AG04450 (cell line): Measurements from ENCODE around the gene LIMS2. TPM values are rescaled to one million over a fixed set of nuclear protein-coding genes. Genes with fewer than 3 reads are reported as not detected.

Experiments
- CTCF ChIA-PET: fragments of 300-600, 350-600 bp; formaldehyde crosslinking; extraction: SDS; loops from one replicate; lab custom pipeline; 2022; ENCODE audit warnings: antibody characterized with exemption, inconsistent platforms; lab: Charles Lee
- POLR2A ChIA-PET: fragments of 350-600 bp; formaldehyde crosslinking; extraction: SDS; loops from one replicate; lab custom pipeline; 2021; ENCODE audit warnings: antibody characterized with exemption, inconsistent platforms; lab: Yijun Ruan, JAX
- DNase-seq: peaks from one replicate; pipeline ENCODE4 v3.0.0-alpha.2; 2011; ENCODE audit warnings: low read depth, low spot score
- H3K27ac ChIP-seq: one replicate; pipeline ENCODE4 v1.5.1; 2012; ENCODE audit warnings: low read depth, low read length, control low read depth
- H3K27me3 ChIP-seq: one replicate; pipeline ENCODE4 v1.6.0; 2012; ENCODE audit warnings: low read length; ENCODE audit not compliant: control insufficient read depth, insufficient read depth
- H3K4me3 ChIP-seq: 2 replicates; pipeline ENCODE4 v1.5.1; 2011; ENCODE audit warnings: mild to moderate bottlenecking, low read depth, low read length, control low read depth
- H3K9me3 ChIP-seq: 2 replicates; pipeline ENCODE4 v1.5.1; 2012; ENCODE audit warnings: low read length; ENCODE audit not compliant: control insufficient read depth, insufficient read depth
- CTCF ChIP-seq: IDR thresholded peaks from 2 replicates; pipeline ENCODE4 v1.5.1; 2011; ENCODE audit warnings: low read depth, low read length, control low read depth, inconsistent platforms
- polyA plus RNA-seq: library from polyadenylated mRNA; depleted of rRNA; stranded (reverse); fragments of >200 nt; gene quantifications from 2 replicates; pipeline ENCODE4 v1.2.3, GENCODE V29; 2011

The LIMS2 gene
- polyA plus RNA-seq, 1 experiment: 6.3 TPM

- ChIA-PET CTCF (no interaction called here), POLR2A (interaction anchor here (0.6 to 1.3 kb wide), 4 partner anchors 9 to 106 kb away, joined by 3 to 5 read pairs (median 4); no protein-coding TSS in a partner anchor)
- no peaks in the 10 kb centered on the region for H3K9me3 ChIP-seq
- no peak for TF ChIP-seq CTCF
- peak; percentile 66 for DNase-seq
- H3K4me3 ChIP-seq: peak within 1 kb of the TSS; percentile 80
- peak within 1 kb of the TSS; percentile 53 for H3K27ac ChIP-seq
- no peaks in the 10 kb centered on the region for H3K27me3 ChIP-seq
These were observed 25.9 kb upstream of the LIMS2 start, which contains the start of gene SFT2D3 for GRCh38 chr2:127701193-127701650. Gene SFT2D3 (plus strand): TSS chr2:127701497. CDS start chr2:127701529, 32 bp downstream.

GRCh38 chr2:127700527-127701192, 25.3 kb upstream of the LIMS2 start:
- no peak for DNase-seq
- Histone ChIP-seq H3K27me3 (no peaks in the 10 kb centered on the region), H3K27ac (peak overlapping the region; percentile 43), H3K9me3 (no peaks in the 10 kb centered on the region; the same call in 1 of the 2 replicates), H3K4me3 (peak overlapping the region; percentile 80)
- POLR2A ChIA-PET: interaction anchor here (1.0 kb wide), 2 partner anchors 50 to 105 kb away, joined by 3 to 5 read pairs; no protein-coding TSS in a partner anchor
- no peak for TF ChIP-seq CTCF
- CTCF ChIA-PET: no interaction called here

GRCh38 chr2:127698553-127699355, 23.4 kb upstream of the LIMS2 start:
- ChIA-PET CTCF (no interaction called here), POLR2A (no interaction called here)
- Histone ChIP-seq H3K27me3 (no peaks in the 10 kb centered on the region), H3K4me3 (no peak overlapping the region), H3K9me3 (no peaks in the 10 kb centered on the region; the same call in 1 of the 2 replicates), H3K27ac (no peak overlapping the region)
- DNase-seq: no peak
- no peak for TF ChIP-seq CTCF

- Histone ChIP-seq H3K27ac (no peak overlapping the region), H3K27me3 (no peaks in the 10 kb centered on the region), H3K4me3 (no peak overlapping the region), H3K9me3 (no peaks in the 10 kb centered on the region; the same call in 1 of the 2 replicates)
- ChIA-PET POLR2A (no interaction called here), CTCF (no interaction called here)
- no peak for TF ChIP-seq CTCF
- DNase-seq: no peak
These were observed 22.3 kb upstream of the LIMS2 start for GRCh38 chr2:127697482-127698180.
